ENCODE results near the gene HECW1.

- no peak for TF ChIP-seq CTCF (IDR thresholded peaks at IDR 0.05)
- no peak for TF ChIP-seq POLR2A (IDR thresholded peaks at IDR 0.05)
Measured at GRCh38 chr7:43112941-43113621, 634 bp downstream of the HECW1 start.
